Myocyte (in vitro differentiated cells): ENCODE results near the gene UGT1A9. TPM values are rescaled to one million over a fixed set of nuclear protein-coding genes. Genes with fewer than 3 reads are reported as not detected.
"Not testable (repeated sequence)": the region's sequence is repeated elsewhere in the genome, so short reads cannot be mapped to it uniquely, and the experiment has no call there.

ENCODE experiments used
- DNase-seq: peaks from one replicate; pipeline ENCODE4 v3.0.0-alpha.2; 2012; ENCODE audit warnings: low read depth
- total RNA-seq: library from RNA; depleted of rRNA; stranded (reverse); fragments of >200 nt; gene quantifications from 2 replicates; pipeline ENCODE4 v1.2.3, GENCODE V29; 2014

UGT1A9 gene
- total RNA-seq, 1 donor from 2014 or later, result not detected

GRCh38 chr2:233680361-233681045 lies 8.8 kb downstream of the UGT1A9 start:
- no peak for DNase-seq

- no peak for DNase-seq
Measured at GRCh38 chr2:233681521-233682099, 9.9 kb downstream of the UGT1A9 start, which contains the start of gene UGT1A7. Gene UGT1A7, plus strand, starts transcription at chr2:233681901. Its CDS starts 37 bp downstream, at chr2:233681938.

GRCh38 chr2:233684640-233685039 lies 12.9 kb downstream of the UGT1A9 start:
- DNase-seq, result no peak

GRCh38 chr2:233686928-233687327 lies 15.2 kb downstream of the UGT1A9 start:
- no peak for DNase-seq

GRCh38 chr2:233688341-233688740 lies 16.6 kb downstream of the UGT1A9 start:
- DNase-seq, result no peak

- DNase-seq, result no peak
Measured at GRCh38 chr2:233689031-233689430, 17.3 kb downstream of the UGT1A9 start.

GRCh38 chr2:233689501-233689900 lies 17.8 kb downstream of the UGT1A9 start:
- no peak for DNase-seq

GRCh38 chr2:233690444-233690843 lies 18.7 kb downstream of the UGT1A9 start:
- no peak for DNase-seq

GRCh38 chr2:233691443-233692433 lies 20.0 kb downstream of the UGT1A9 start:
- DNase-seq, result no peak

GRCh38 chr2:233692648-233693047 lies 20.9 kb downstream of the UGT1A9 start, which contains the start of gene UGT1A6:
Gene UGT1A6, plus strand, starts transcription at chr2:233692890. Its CDS starts 115 bp downstream, at chr2:233693005.
- DNase-seq, result no peak

GRCh38 chr2:233693963-233694362 lies 22.3 kb downstream of the UGT1A9 start:
- no peak for DNase-seq

GRCh38 chr2:233698740-233699139 lies 27.0 kb downstream of the UGT1A9 start:
- no peak for DNase-seq

GRCh38 chr2:233699424-233700027 lies 27.8 kb downstream of the UGT1A9 start:
- no peak for DNase-seq

- DNase-seq, result no peak
Measured at GRCh38 chr2:233700028-233700635, 28.4 kb downstream of the UGT1A9 start.

GRCh38 chr2:233700842-233701241 lies 29.1 kb downstream of the UGT1A9 start:
- not testable (repeated sequence) for DNase-seq

- no peak for DNase-seq
Measured at GRCh38 chr2:233702238-233702637, 30.5 kb downstream of the UGT1A9 start.

- DNase-seq, result peak; percentile 7
Measured at GRCh38 chr2:233705911-233706506, 34.3 kb downstream of the UGT1A9 start.

GRCh38 chr2:233706720-233707119 lies 35.0 kb downstream of the UGT1A9 start:
- DNase-seq, result no peak

- no peak for DNase-seq
Measured at GRCh38 chr2:233707940-233708644, 36.4 kb downstream of the UGT1A9 start.

GRCh38 chr2:233708942-233709341 lies 37.2 kb downstream of the UGT1A9 start:
- no peak for DNase-seq
